ENCODE results near the gene LRTM2. TPM values are rescaled to one million over a fixed set of nuclear protein-coding genes. Genes with fewer than 3 reads are reported as not detected.

Gene LRTM2
- total and polyA plus RNA-seq, 4 donors = not detected

DNA sequence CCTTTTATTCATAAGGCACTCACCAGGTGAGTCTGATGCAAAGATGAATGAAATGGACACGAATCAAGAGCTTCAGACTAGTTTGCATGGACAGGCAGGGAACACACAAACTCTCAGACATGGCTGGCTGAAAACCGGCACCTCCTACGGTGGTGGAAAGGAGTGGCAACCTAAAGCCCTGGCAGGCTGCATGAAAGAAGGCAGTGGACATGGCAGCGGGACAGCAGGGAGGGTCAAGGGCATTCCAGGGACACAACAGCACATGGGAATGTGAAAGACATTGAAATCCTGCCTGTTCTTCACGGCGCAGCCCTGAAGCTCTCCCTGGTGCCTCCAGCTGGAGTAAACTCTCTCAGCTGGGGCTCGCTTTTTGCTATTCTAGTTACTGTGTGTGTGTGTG is 16.6 kb upstream of the LRTM2 start:
- Histone ChIP-seq H3K27me3 (ENCODE audit: control insufficient read depth in 4 of 4, insufficient read depth in 4 of 4, low read length in 3 of 4) (no peaks in the 10 kb centered on the region), H3K4me3 (ENCODE audit: low read depth in 1 of 3, low read length in 3 of 3) (no peak overlapping the region), H3K4me1 (ENCODE audit: control insufficient read depth in 4 of 4, insufficient read depth in 4 of 4, low read length in 3 of 4) (no peaks in the 10 kb centered on the region), H3K9ac (ENCODE audit: low read depth in 1 of 2, low read length in 2 of 2) (no peak overlapping the region), H3K36me3 (ENCODE audit: control insufficient read depth in 4 of 4, insufficient read depth in 3 of 4, low read depth in 1 of 4, low read length in 3 of 4) (no peaks in the 10 kb centered on the region), H3K27ac (ENCODE audit: low read depth in 1 of 2, low read length in 2 of 2) (no peak overlapping the region), H3K9me3 (ENCODE audit: control insufficient read depth in 4 of 4, low read length in 3 of 4) (no peaks in the 10 kb centered on the region)
- DNase-seq (ENCODE audit: low spot score) = no peak
- 88% methylated on average over 7 of the region's 7 CpGs for WGBS
- TF ChIP-seq, protein P1, sequence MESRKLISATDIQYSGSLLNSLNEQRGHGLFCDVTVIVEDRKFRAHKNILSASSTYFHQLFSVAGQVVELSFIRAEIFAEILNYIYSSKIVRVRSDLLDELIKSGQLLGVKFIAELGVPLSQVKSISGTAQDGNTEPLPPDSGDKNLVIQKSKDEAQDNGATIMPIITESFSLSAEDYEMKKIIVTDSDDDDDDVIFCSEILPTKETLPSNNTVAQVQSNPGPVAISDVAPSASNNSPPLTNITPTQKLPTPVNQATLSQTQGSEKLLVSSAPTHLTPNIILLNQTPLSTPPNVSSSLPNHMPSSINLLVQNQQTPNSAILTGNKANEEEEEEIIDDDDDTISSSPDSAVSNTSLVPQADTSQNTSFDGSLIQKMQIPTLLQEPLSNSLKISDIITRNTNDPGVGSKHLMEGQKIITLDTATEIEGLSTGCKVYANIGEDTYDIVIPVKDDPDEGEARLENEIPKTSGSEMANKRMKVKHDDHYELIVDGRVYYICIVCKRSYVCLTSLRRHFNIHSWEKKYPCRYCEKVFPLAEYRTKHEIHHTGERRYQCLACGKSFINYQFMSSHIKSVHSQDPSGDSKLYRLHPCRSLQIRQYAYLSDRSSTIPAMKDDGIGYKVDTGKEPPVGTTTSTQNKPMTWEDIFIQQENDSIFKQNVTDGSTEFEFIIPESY (IDR thresholded peaks at IDR 0.05) = no peak
- TF ChIP-seq FOXA2 (IDR thresholded peaks at IDR 0.05) (no peak), SP1 (IDR thresholded peaks at IDR 0.05) (no peak), EGR1 (IDR thresholded peaks at IDR 0.05; ENCODE audit: low read depth in 2 of 2) (no peak), RAD21 (IDR thresholded peaks at IDR 0.05) (no peak), JUND (IDR thresholded peaks at IDR 0.05) (no peak), RXRA (IDR thresholded peaks at IDR 0.05) (no peak), HNF4G (IDR thresholded peaks at IDR 0.05) (no peak), FOXA1 (IDR thresholded peaks at IDR 0.05) (no peak)
- TF ChIP-seq, protein P2, sequence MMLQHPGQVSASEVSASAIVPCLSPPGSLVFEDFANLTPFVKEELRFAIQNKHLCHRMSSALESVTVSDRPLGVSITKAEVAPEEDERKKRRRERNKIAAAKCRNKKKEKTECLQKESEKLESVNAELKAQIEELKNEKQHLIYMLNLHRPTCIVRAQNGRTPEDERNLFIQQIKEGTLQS (IDR thresholded peaks at IDR 0.05) = no peak
- TF ChIP-seq, protein P3, sequence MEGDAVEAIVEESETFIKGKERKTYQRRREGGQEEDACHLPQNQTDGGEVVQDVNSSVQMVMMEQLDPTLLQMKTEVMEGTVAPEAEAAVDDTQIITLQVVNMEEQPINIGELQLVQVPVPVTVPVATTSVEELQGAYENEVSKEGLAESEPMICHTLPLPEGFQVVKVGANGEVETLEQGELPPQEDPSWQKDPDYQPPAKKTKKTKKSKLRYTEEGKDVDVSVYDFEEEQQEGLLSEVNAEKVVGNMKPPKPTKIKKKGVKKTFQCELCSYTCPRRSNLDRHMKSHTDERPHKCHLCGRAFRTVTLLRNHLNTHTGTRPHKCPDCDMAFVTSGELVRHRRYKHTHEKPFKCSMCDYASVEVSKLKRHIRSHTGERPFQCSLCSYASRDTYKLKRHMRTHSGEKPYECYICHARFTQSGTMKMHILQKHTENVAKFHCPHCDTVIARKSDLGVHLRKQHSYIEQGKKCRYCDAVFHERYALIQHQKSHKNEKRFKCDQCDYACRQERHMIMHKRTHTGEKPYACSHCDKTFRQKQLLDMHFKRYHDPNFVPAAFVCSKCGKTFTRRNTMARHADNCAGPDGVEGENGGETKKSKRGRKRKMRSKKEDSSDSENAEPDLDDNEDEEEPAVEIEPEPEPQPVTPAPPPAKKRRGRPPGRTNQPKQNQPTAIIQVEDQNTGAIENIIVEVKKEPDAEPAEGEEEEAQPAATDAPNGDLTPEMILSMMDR (IDR thresholded peaks at IDR 0.05; ENCODE audit: low read depth, low read length, missing input control) = no peak
- TF ChIP-seq, protein P4, sequence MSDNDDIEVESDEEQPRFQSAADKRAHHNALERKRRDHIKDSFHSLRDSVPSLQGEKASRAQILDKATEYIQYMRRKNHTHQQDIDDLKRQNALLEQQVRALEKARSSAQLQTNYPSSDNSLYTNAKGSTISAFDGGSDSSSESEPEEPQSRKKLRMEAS (IDR thresholded peaks at IDR 0.05) = no peak

DNA sequence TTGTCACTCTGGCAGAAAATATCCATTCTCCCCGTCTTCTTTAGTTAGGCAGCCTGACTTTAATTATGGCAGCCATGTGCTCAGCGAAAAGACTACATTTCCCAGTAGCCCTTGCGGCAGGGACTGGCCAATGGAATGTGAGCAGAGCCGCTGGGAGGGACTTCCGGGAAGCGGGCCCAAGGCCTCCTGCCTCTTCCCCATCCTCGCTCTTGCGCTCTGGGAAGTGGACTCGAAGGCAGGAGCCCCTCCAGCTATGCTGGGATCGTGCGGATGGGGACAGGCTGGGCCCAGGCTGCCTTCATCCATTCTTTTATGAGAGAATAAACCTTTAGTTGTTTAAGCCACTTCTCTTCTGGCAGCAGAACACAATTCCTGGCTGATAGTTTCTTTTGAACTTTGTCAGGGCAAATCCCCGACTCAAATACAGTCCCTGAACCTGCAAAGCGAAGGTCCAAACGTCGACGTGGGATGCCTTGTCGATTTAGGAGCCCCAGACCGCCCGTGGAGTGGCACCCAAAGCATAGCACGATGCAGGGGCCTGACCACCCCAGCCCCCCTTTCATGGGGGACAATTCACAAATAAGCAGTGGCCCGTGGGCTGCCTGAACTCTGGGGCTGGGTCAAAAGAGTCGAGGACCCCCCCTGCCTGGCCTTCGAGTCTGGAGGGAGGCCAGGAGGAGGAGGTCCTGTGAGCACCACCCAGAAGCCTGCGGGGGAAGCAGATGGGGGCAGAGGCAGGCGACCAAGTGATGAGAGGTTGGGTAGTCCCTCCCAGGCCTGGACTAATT is 15.6 kb upstream of the LRTM2 start:
- no peak overlapping the region for H3K9ac ChIP-seq (ENCODE audit: low read depth in 1 of 2, low read length in 2 of 2)
- H3K4me1 ChIP-seq (ENCODE audit: control insufficient read depth in 4 of 4, insufficient read depth in 4 of 4, low read length in 3 of 4) = no peaks in the 10 kb centered on the region
- H3K9me3 ChIP-seq (ENCODE audit: control insufficient read depth in 4 of 4, low read length in 3 of 4) = no peaks in the 10 kb centered on the region
- no peaks in the 10 kb centered on the region for H3K27me3 ChIP-seq (ENCODE audit: control insufficient read depth in 4 of 4, insufficient read depth in 4 of 4, low read length in 3 of 4)
- peak; percentile 91 for DNase-seq (ENCODE audit: low spot score)
- no peak overlapping the region for H3K27ac ChIP-seq (ENCODE audit: low read depth in 1 of 2, low read length in 2 of 2)
- H3K4me3 ChIP-seq (ENCODE audit: low read depth in 1 of 3, low read length in 3 of 3) = no peak overlapping the region
- 65% methylated on average over 25 of the region's 25 CpGs for WGBS
- H3K36me3 ChIP-seq (ENCODE audit: control insufficient read depth in 4 of 4, insufficient read depth in 3 of 4, low read depth in 1 of 4, low read length in 3 of 4) = no peaks in the 10 kb centered on the region
- TF ChIP-seq FOXA2 (IDR thresholded peaks at IDR 0.05) = no peak
- peak in 1 of 2 donors; percentile 42 for TF ChIP-seq RAD21 (IDR thresholded peaks at IDR 0.05)
- no peak for TF ChIP-seq NR2F2 (IDR thresholded peaks at IDR 0.05)
- TF ChIP-seq, protein P4 (IDR thresholded peaks at IDR 0.05) = peak; percentile 70
- TF ChIP-seq GABPA (IDR thresholded peaks at IDR 0.05 in 1 of 2, conservative IDR thresholded peaks at IDR 0.05 in 1 of 2) = peak; percentile 70 to 79
- no peak for TF ChIP-seq HNF4A (conservative IDR thresholded peaks at IDR 0.05)
- TF ChIP-seq YY1 (IDR thresholded peaks at IDR 0.05) = peak; percentile 89
- no peak for TF ChIP-seq FOXA1 (IDR thresholded peaks at IDR 0.05)
- TF ChIP-seq SP1 (IDR thresholded peaks at IDR 0.05) = peak; percentile 26
- TF ChIP-seq, protein P2 (IDR thresholded peaks at IDR 0.05) = no peak
- no peak for TF ChIP-seq RXRA (IDR thresholded peaks at IDR 0.05)
- TF ChIP-seq, protein P3 (IDR thresholded peaks at IDR 0.05; ENCODE audit: low read depth, low read length, missing input control) = no peak
- TF ChIP-seq, protein P1 (IDR thresholded peaks at IDR 0.05) = no peak
- TF ChIP-seq, protein P5, sequence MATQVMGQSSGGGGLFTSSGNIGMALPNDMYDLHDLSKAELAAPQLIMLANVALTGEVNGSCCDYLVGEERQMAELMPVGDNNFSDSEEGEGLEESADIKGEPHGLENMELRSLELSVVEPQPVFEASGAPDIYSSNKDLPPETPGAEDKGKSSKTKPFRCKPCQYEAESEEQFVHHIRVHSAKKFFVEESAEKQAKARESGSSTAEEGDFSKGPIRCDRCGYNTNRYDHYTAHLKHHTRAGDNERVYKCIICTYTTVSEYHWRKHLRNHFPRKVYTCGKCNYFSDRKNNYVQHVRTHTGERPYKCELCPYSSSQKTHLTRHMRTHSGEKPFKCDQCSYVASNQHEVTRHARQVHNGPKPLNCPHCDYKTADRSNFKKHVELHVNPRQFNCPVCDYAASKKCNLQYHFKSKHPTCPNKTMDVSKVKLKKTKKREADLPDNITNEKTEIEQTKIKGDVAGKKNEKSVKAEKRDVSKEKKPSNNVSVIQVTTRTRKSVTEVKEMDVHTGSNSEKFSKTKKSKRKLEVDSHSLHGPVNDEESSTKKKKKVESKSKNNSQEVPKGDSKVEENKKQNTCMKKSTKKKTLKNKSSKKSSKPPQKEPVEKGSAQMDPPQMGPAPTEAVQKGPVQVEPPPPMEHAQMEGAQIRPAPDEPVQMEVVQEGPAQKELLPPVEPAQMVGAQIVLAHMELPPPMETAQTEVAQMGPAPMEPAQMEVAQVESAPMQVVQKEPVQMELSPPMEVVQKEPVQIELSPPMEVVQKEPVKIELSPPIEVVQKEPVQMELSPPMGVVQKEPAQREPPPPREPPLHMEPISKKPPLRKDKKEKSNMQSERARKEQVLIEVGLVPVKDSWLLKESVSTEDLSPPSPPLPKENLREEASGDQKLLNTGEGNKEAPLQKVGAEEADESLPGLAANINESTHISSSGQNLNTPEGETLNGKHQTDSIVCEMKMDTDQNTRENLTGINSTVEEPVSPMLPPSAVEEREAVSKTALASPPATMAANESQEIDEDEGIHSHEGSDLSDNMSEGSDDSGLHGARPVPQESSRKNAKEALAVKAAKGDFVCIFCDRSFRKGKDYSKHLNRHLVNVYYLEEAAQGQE (IDR thresholded peaks at IDR 0.05) = no peak

Data from liver (tissue), 9 donors.